Right lung (tissue), 5 donors: ENCODE measurements around the gene ZNF451. TPM values are rescaled to one million over a fixed set of nuclear protein-coding genes. Genes with fewer than 3 reads are reported as not detected.

ENCODE experiments used
- DNase-seq, 2 donors: peaks; one replicate each; pipeline ENCODE4 v3.0.0-alpha.2; 2013
- polyA plus RNA-seq, 5 donors: library from polyadenylated mRNA; unstranded; fragments of 120-200 nt; gene quantifications; one replicate each; pipeline versions ENCODE4 v1.2.1 to v1.2.3, GENCODE V29; 2013; ENCODE audit warnings: inconsistent platforms in 1 of 5, low replicate concordance in 1 of 5; ENCODE audit not compliant: insufficient read length in 5 of 5, insufficient read depth in 1 of 5

Gene ZNF451
- polyA plus RNA-seq, 5 donors = 29.2 to 54.0 (median 43.5) TPM

- DNase-seq = no peak
These were observed 115.8 kb downstream of the ZNF451 start for GRCh38 chr6:57205550-57206328.

GRCh38 chr6:57207141-57207540, 117.2 kb downstream of the ZNF451 start:
- no peak for DNase-seq

DNA sequence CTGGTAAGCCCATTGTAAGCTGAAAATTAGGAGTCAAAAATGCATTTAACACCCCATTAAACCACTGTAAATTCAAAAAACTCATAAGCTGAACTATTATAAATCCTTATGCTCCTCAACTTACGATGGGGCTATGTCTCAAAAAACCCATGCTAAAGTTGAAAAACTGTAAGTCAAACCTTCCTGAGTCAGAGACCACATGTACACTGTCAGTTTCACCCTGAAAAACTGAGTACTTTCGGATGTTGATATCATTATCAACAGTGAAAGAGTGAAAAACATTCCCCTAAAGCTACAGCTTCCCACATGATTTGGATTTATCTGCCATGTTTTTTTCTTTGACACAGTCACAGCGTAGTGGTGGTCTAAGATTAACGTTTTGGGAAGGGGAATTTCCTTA, 117.9 kb downstream of the ZNF451 start:
- DNase-seq = no peak

DNA sequence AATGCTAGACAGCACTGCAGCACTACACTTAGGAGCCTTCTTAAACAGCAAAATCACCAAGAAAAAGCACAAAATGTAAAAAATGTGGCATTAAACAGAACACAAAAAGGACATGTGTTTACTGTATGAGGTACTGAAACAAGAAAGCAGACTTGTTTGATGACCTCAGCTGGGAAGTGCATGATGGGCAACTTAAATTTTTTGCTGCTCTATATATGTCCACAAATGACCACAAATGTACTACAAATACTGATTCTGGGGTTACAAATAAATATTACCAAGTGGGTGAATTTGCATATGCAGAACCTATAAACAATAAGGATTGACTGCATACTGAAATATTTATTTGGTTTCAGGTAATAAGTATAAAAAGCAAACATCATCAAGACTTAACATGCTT, 119.0 kb downstream of the ZNF451 start:
- no peak for DNase-seq

- no peak for DNase-seq
These were observed 120.1 kb downstream of the ZNF451 start for GRCh38 chr6:57210060-57210459.

- DNase-seq = no peak
These were observed 125.3 kb downstream of the ZNF451 start for GRCh38 chr6:57215260-57215659.

DNA sequence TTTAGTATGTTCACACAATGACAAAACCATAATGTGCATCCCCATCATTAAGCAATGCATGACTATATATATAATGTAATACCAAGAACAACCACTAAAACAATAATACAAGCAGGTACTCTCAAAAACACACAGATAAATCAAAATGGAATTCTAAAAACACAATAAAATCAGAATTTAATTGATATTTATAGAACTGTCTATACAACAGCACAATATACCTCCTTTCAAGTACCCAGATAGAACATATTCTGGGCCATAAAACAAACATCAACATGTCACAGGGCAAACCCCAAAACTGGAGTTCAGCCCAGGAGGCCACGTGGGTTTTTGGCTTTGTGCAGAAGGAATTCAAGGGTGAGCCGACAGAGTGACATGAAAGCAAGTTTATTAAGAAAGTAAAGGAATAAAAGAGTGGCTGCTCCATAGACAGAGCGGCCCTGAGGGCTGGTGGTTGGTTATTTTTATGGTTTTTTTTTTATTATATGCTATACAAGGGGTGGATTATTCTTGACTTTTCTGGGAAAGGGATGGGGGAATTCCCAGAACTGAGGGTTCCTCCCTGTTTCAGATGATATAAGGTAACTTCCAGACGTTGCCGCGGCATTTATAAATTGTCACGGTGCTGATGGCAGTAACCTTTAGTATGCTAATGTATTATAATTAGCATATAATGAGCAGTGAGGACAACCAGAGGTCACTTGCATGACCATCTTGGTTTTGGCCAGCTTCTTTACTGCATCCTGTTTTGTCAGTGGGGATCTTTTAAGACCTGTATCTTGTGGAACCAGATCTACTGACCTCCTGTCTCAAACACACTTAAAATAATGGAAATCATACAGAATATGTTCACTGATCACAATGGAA, 126.5 kb downstream of the ZNF451 start:
- DNase-seq = no peak

DNA sequence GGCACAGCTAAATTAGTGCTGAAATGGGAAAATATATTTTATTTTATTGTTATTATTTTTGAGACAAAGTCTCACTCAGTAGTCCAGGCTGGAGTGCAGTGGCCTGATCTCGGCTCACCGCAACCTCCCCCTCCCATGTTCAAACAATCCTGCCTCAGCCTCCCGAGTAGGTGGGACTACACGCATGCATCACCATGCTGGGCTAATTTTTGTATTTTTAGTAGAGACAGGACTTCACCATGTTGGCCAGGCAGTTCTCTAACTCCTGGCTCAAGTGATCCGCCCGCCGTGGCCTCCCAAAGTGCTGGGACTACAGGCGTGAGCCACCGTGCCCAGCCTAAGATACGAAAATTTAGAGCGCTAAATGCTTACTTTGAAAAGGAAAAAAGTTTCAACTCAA, 127.3 kb downstream of the ZNF451 start:
- no peak for DNase-seq

Other genes with a start within 250 kb of the ZNF451 start
- gene BEND6, start 135.1 kb upstream of the ZNF451 start, polyA plus RNA-seq = 1 to 10 TPM in 3 of 5 donors, under 1 TPM in 2; 0.73 to 1.8 (median 1.3) TPM
- 10 to 100 TPM; 18.4 to 30.8 (median 24.9) TPM for gene KIAA1586, start 43.5 kb upstream of the ZNF451 start, polyA plus RNA-seq
- 1 to 10 TPM; 6.4 to 9.2 (median 9.0) TPM for gene BAG2, start 82.1 kb downstream of the ZNF451 start, polyA plus RNA-seq
- 10 to 100 TPM; 20.4 to 32.1 (median 26.5) TPM for gene RAB23, start 132.1 kb downstream of the ZNF451 start, polyA plus RNA-seq
- gene PRIM2, start 227.4 kb downstream of the ZNF451 start, polyA plus RNA-seq = 10 to 100 TPM; 13.5 to 20.6 (median 17.9) TPM